Rectal smooth muscle tissue (tissue), 1 donor: ENCODE data around the gene HDAC4.

ENCODE experiments used
- H3K27ac ChIP-seq: one replicate; pipeline ENCODE4 v1.7.0; 2013; ENCODE audit warnings: low read depth, low read length, inconsistent platforms
- H3K27me3 ChIP-seq: one replicate; pipeline ENCODE4 v1.7.0; 2013; ENCODE audit warnings: low read length; ENCODE audit not compliant: control insufficient read depth, insufficient read depth
- H3K36me3 ChIP-seq: one replicate; pipeline ENCODE4 v1.7.0; 2013; ENCODE audit warnings: low read length; ENCODE audit not compliant: control insufficient read depth, insufficient read depth
- H3K4me1 ChIP-seq: one replicate; pipeline ENCODE4 v1.7.0; 2013; ENCODE audit warnings: low read length; ENCODE audit not compliant: control insufficient read depth, insufficient read depth
- H3K4me3 ChIP-seq: one replicate; pipeline ENCODE4 v1.7.0; 2013; ENCODE audit warnings: low read length
- H3K9ac ChIP-seq: one replicate; pipeline ENCODE4 v1.7.0; 2013; ENCODE audit warnings: low read length

Gene HDAC4

GRCh38 chr2:239012936-239013677, 387.7 kb downstream of the HDAC4 start:
- no peaks in the 10 kb centered on the region for H3K4me1 ChIP-seq
- H3K4me3 ChIP-seq: no peak overlapping the region
- no peaks in the 10 kb centered on the region for H3K36me3 ChIP-seq
- H3K27ac ChIP-seq: no peak overlapping the region
- no peak overlapping the region for H3K9ac ChIP-seq
- H3K27me3 ChIP-seq: peaks cover 3% of the 10 kb centered on the region

GRCh38 chr2:239012228-239012627, 388.6 kb downstream of the HDAC4 start:
- H3K4me3 ChIP-seq: no peak overlapping the region
- H3K36me3 ChIP-seq: no peaks in the 10 kb centered on the region
- no peak overlapping the region for H3K27ac ChIP-seq
- no peak overlapping the region for H3K9ac ChIP-seq
- H3K4me1 ChIP-seq: no peaks in the 10 kb centered on the region
- peaks cover 3% of the 10 kb centered on the region for H3K27me3 ChIP-seq

- no peaks in the 10 kb centered on the region for H3K36me3 ChIP-seq
- H3K9ac ChIP-seq: no peak overlapping the region
- no peak overlapping the region for H3K27ac ChIP-seq
- peaks cover 3% of the 10 kb centered on the region for H3K27me3 ChIP-seq
- no peaks in the 10 kb centered on the region for H3K4me1 ChIP-seq
- no peak overlapping the region for H3K4me3 ChIP-seq
Observed at GRCh38 chr2:239009589-239009961, 391.2 kb downstream of the HDAC4 start.

- peaks cover 3% of the 10 kb centered on the region for H3K27me3 ChIP-seq
Observed at GRCh38 chr2:239008677-239009588, 391.9 kb downstream of the HDAC4 start.

GRCh38 chr2:239008004-239008403, 392.8 kb downstream of the HDAC4 start:
- Histone ChIP-seq H3K27ac (no peak overlapping the region), H3K9ac (no peak overlapping the region), H3K4me3 (no peak overlapping the region), H3K4me1 (no peaks in the 10 kb centered on the region), H3K27me3 (peaks cover 3% of the 10 kb centered on the region), H3K36me3 (no peaks in the 10 kb centered on the region)

More at GRCh38 chr2:239008677-239009588, 391.9 kb downstream of the HDAC4 start:
- H3K36me3 ChIP-seq: no peaks in the 10 kb centered on the region
- no peak overlapping the region for H3K27ac ChIP-seq
- no peak overlapping the region for H3K4me3 ChIP-seq
- H3K4me1 ChIP-seq: no peaks in the 10 kb centered on the region
- no peak overlapping the region for H3K9ac ChIP-seq

- H3K4me1 ChIP-seq: peaks cover 3% of the 10 kb centered on the region
- peaks cover 3% of the 10 kb centered on the region for H3K27me3 ChIP-seq
- H3K4me3 ChIP-seq: no peak overlapping the region
- no peaks in the 10 kb centered on the region for H3K36me3 ChIP-seq
- no peak overlapping the region for H3K27ac ChIP-seq
- H3K9ac ChIP-seq: no peak overlapping the region
Observed at GRCh38 chr2:239006622-239007285, 394.1 kb downstream of the HDAC4 start.

GRCh38 chr2:239005586-239005985, 395.2 kb downstream of the HDAC4 start:
- H3K27me3 ChIP-seq: no peaks in the 10 kb centered on the region
- peaks cover 3% of the 10 kb centered on the region for H3K4me1 ChIP-seq
- no peaks in the 10 kb centered on the region for H3K36me3 ChIP-seq
- no peak overlapping the region for H3K27ac ChIP-seq
- H3K4me3 ChIP-seq: no peak overlapping the region
- no peak overlapping the region for H3K9ac ChIP-seq

GRCh38 chr2:239004274-239005015, 396.4 kb downstream of the HDAC4 start:
- H3K27me3 ChIP-seq: no peaks in the 10 kb centered on the region
- H3K36me3 ChIP-seq: no peaks in the 10 kb centered on the region
- peaks cover 3% of the 10 kb centered on the region for H3K4me1 ChIP-seq
- no peak overlapping the region for H3K9ac ChIP-seq
- H3K4me3 ChIP-seq: no peak overlapping the region
- H3K27ac ChIP-seq: no peak overlapping the region

- H3K36me3 ChIP-seq: no peaks in the 10 kb centered on the region
- no peak overlapping the region for H3K9ac ChIP-seq
- H3K27ac ChIP-seq: no peak overlapping the region
- H3K27me3 ChIP-seq: no peaks in the 10 kb centered on the region
- peaks cover 3% of the 10 kb centered on the region for H3K4me1 ChIP-seq
- no peak overlapping the region for H3K4me3 ChIP-seq
Observed at GRCh38 chr2:239003624-239004273, 397.1 kb downstream of the HDAC4 start.

GRCh38 chr2:239002954-239003623, 397.7 kb downstream of the HDAC4 start:
- no peaks in the 10 kb centered on the region for H3K36me3 ChIP-seq
- peaks cover 3% of the 10 kb centered on the region for H3K4me1 ChIP-seq
- H3K9ac ChIP-seq: no peak overlapping the region
- H3K4me3 ChIP-seq: no peak overlapping the region
- no peaks in the 10 kb centered on the region for H3K27me3 ChIP-seq
- H3K27ac ChIP-seq: peak overlapping the region; percentile 38

- Histone ChIP-seq H3K4me1 (peaks cover 3% of the 10 kb centered on the region), H3K27me3 (no peaks in the 10 kb centered on the region), H3K27ac (no peak overlapping the region), H3K36me3 (no peaks in the 10 kb centered on the region), H3K4me3 (no peak overlapping the region), H3K9ac (no peak overlapping the region)
Observed at GRCh38 chr2:239002591-239002953, 398.2 kb downstream of the HDAC4 start.
